Ascending aorta (tissue), 2 donors: ENCODE measurements around the gene CARMIL1. TPM values are rescaled to one million over a fixed set of nuclear protein-coding genes. Genes with fewer than 3 reads are reported as not detected.

Experiments used
- DNase-seq, 2 donors: peaks; one replicate each; pipeline ENCODE4 v3.0.0-alpha.2; 2019; ENCODE audit warnings: low spot score in 2 of 2
- H3K27ac ChIP-seq, 2 donors: fragments of 200-600 bp; sonication (generic); one replicate each; pipeline ENCODE4 v1.5.1; 2016 to 2017; ENCODE audit warnings: mild to moderate bottlenecking in 1 of 2
- H3K27me3 ChIP-seq: fragments of 200-600 bp; sonication (generic); one replicate; pipeline ENCODE4 v1.5.1; 2017
- H3K36me3 ChIP-seq, 2 donors: fragments of 200-600 bp; sonication (generic); one replicate each; pipeline ENCODE4 v1.5.1; 2016
- H3K4me1 ChIP-seq, 2 donors: fragments of 200-600 bp; sonication (generic); one replicate each; pipeline ENCODE4 v1.5.1; 2016 to 2017; ENCODE audit warnings: mild to moderate bottlenecking in 1 of 2
- H3K4me3 ChIP-seq, 2 donors: fragments of 200-600 bp; sonication (generic); one replicate each; pipeline ENCODE4 v1.5.1; 2016 to 2017; ENCODE audit warnings: mild to moderate bottlenecking in 1 of 2
- H3K9me3 ChIP-seq, 2 donors: fragments of 200-600 bp; sonication (generic); one replicate each; pipeline ENCODE4 v1.5.1; 2016
- intact Hi-C: fragments of 100-400 bp; cut with DNase I; formaldehyde crosslinking; loops from one replicate; pipeline ENCODE4 v1.15.1; 2023
- total RNA-seq: library from RNA; depleted of rRNA; stranded (reverse); fragments of >200 nt; gene quantifications from one replicate; pipeline ENCODE4 v1.1.0, GENCODE V29; 2016
- TF ChIP-seq, protein P1 (sequence below), 3 experiments: fragments of 200-600 bp in 2 of 3; fragments of 450-650 bp in 1 of 3; sonication (generic) in 2 of 3; IDR thresholded peaks; one replicate each; pipeline ENCODE4 v1.5.1; 2016 to 2019; ENCODE audit warnings: antibody characterized with exemption in 3 of 3, mild to moderate bottlenecking in 1 of 3, moderate library complexity in 1 of 3

The CARMIL1 gene
- total RNA-seq, 1 donor from 2014 or later = 16.1 TPM

DNA sequence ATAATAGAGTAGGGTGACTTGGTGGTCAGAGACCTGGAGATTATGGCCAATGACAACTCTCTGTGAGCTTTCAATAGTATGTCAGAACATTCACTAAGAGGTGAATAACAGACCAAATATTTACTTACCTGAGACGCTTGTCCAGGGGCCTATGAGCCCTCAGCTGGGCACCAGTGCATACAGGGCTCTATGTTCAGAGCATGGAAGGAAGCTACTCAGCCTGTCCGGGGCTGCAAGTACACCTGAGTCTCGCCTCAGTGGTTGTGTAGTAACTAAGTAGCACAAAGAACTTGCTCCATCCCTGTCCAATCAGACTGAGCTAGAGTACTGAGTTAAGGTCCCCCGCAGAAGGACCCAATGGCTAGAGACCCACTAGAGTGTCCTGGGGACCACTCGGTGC, 361.3 kb downstream of the CARMIL1 start:
- intact Hi-C loops = no loop called here

DNA sequence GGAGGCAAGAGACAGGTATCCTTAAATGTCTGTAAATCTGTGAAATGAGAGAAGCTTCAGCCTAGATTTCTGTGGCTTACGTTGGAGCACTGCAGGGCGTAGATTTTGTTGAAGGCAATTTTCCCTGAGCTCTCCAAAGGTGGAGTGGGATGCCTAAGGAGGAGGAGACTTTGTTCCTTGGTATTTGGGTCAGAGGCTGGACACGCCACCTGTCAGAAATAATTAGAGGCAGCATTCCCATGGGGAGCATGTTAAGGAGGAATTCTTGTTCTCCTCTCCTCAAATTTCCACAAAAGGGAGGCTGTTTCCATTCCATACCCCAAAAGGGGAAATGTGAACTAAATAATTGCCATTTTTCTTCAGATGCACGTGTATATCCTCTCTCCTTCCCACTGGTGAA, 361.7 kb downstream of the CARMIL1 start:
- H3K27me3 ChIP-seq = no peaks in the 10 kb centered on the region
- intact Hi-C loops = no loop called here
- DNase-seq = no peak
- H3K9me3 ChIP-seq = no peaks in the 10 kb centered on the region
- no peak overlapping the region for H3K27ac ChIP-seq
- TF ChIP-seq, protein P1, sequence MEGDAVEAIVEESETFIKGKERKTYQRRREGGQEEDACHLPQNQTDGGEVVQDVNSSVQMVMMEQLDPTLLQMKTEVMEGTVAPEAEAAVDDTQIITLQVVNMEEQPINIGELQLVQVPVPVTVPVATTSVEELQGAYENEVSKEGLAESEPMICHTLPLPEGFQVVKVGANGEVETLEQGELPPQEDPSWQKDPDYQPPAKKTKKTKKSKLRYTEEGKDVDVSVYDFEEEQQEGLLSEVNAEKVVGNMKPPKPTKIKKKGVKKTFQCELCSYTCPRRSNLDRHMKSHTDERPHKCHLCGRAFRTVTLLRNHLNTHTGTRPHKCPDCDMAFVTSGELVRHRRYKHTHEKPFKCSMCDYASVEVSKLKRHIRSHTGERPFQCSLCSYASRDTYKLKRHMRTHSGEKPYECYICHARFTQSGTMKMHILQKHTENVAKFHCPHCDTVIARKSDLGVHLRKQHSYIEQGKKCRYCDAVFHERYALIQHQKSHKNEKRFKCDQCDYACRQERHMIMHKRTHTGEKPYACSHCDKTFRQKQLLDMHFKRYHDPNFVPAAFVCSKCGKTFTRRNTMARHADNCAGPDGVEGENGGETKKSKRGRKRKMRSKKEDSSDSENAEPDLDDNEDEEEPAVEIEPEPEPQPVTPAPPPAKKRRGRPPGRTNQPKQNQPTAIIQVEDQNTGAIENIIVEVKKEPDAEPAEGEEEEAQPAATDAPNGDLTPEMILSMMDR (IDR thresholded peaks at IDR 0.05) = no peak
- H3K4me3 ChIP-seq = no peak overlapping the region
- H3K36me3 ChIP-seq = no peaks in the 10 kb centered on the region
- H3K4me1 ChIP-seq = no peaks in the 10 kb centered on the region

More for the DNA sequence above, 361.3 kb downstream of the CARMIL1 start:
- Histone ChIP-seq H3K9me3 (no peaks in the 10 kb centered on the region), H3K36me3 (no peaks in the 10 kb centered on the region), H3K27ac (no peak overlapping the region), H3K4me1 (no peaks in the 10 kb centered on the region), H3K27me3 (no peaks in the 10 kb centered on the region), H3K4me3 (no peak overlapping the region)
- TF ChIP-seq, protein P1 (IDR thresholded peaks at IDR 0.05) = no peak
- no peak for DNase-seq

DNA sequence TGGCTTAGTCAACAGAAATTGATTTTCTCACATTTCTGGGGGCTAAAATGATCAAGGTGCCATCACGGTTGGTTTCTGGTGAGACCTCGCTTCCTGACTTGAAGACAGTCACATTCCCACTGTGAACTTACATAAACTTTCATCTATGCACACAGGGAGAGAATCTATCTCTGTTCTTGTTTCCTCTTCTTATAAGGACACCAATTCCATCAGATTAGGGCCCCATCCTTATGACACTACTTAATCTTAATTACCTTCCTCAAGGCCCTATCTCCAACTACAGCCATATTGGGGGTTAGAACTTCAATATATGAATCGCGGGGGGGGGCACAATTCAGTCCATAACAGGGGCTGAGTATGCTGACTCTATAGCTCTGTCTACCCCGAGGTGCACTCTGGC, 362.2 kb downstream of the CARMIL1 start:
- no peaks in the 10 kb centered on the region for H3K36me3 ChIP-seq
- no peaks in the 10 kb centered on the region for H3K9me3 ChIP-seq
- H3K4me3 ChIP-seq = no peak overlapping the region
- no peaks in the 10 kb centered on the region for H3K4me1 ChIP-seq
- TF ChIP-seq, protein P1 (IDR thresholded peaks at IDR 0.05) = no peak
- no peak overlapping the region for H3K27ac ChIP-seq
- intact Hi-C loops = no loop called here
- H3K27me3 ChIP-seq = no peaks in the 10 kb centered on the region
- DNase-seq = no peak

DNA sequence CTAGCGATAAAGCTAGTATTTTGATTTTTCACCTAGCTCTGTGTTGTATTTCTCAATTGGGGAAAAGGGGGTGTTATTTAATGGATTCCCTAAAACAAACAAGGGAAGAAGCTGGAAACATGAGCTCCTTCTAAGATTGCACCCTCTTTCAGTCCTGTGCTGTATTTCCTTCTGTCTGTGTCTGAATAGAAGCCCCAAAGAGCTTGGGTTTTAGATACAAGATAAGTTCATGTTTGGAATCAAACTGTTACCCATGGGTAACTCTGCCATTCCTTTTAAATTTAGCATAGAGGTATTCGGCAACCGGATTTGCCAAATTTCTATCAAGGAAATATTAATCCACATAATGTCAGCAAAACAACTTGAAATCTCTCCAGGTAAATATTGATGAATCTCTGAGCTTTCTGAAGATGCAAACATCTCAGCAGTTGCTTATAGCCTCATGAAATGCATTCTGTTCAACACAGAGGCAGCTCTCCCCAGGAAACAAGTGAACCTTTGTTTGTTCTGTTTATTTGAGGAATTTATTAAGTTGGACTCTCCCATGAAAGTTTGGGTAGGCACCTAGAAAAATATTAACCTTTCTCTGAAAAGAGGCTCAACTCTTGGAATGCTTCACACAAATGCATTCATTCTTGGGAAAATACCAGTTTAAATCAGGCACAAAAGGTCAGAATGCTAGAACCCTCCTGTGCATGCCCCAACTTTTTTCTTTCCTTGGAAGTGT, 362.9 kb downstream of the CARMIL1 start:
- Histone ChIP-seq H3K27ac (no peak overlapping the region), H3K4me3 (no peak overlapping the region), H3K36me3 (no peaks in the 10 kb centered on the region), H3K9me3 (no peaks in the 10 kb centered on the region), H3K4me1 (no peaks in the 10 kb centered on the region), H3K27me3 (no peaks in the 10 kb centered on the region)
- no peak for DNase-seq
- TF ChIP-seq, protein P1 (IDR thresholded peaks at IDR 0.05) = no peak
- intact Hi-C loops = no loop called here

DNA sequence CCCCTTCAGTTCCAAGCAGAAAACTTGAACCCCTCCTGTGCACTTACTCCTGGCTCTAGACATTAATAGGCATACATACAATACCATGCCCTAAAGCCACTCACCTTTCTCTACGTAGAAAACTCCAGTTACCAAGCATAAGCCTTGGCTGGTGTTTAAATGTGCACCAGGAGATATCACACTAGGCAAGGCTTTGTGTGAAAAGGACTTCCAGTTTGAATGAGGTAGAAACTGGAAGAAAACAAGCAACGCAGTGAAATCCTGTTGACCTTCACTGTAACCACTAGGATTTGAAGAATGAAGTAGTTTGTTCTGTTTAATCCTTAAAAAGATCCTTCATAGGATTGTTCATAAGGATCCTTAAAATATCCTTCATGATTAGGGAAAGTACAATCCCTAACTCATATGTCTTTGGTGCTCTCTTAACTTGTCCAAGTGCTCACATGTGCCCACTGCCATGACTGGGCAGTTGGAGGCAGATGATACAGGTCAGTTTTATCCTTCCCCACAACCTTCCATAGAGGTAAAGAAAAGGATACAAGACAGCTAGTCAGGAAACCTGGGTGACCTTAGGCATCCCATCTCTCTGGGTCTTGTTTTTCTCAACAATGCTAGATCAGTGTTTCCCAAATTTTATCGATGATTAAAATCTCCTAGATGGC, 363.6 kb downstream of the CARMIL1 start:
- Histone ChIP-seq H3K36me3 (no peaks in the 10 kb centered on the region), H3K4me3 (no peak overlapping the region), H3K4me1 (no peaks in the 10 kb centered on the region), H3K27me3 (no peaks in the 10 kb centered on the region), H3K27ac (no peak overlapping the region), H3K9me3 (no peaks in the 10 kb centered on the region)
- no peak for DNase-seq
- intact Hi-C loops = no loop called here
- TF ChIP-seq, protein P1 (IDR thresholded peaks at IDR 0.05) = no peak
